ENCODE results near the gene CHAD. TPM values are rescaled to one million over a fixed set of nuclear protein-coding genes. Genes with fewer than 3 reads are reported as not detected.

CHAD gene
- total RNA-seq, 3 donors from 2014 or later = 2.3 to 5.6 TPM; not detected in 1

GRCh38 chr17:50498021-50498874 is 29.6 kb upstream of the CHAD start:
- Histone ChIP-seq H3K36me3 (no peaks in the 10 kb centered on the region), H3K9me3 (no peaks in the 10 kb centered on the region), H3K4me3 (no peak overlapping the region), H3K4me1 (no peaks in the 10 kb centered on the region), H3K27me3 (no peaks in the 10 kb centered on the region), H3K27ac (no peak overlapping the region)
- TF ChIP-seq CTCF (IDR thresholded peaks at IDR 0.05) (no peak), POLR2AphosphoS5 (IDR thresholded peaks at IDR 0.05) (no peak), POLR2A (IDR thresholded peaks at IDR 0.05) (no peak)
- intact Hi-C loops (cut with DNase I; ENCODE audit: low total_unique reads) = no loop called here
- DNase-seq (ENCODE audit: low spot score in 2 of 2) = no peak

- H3K27me3 ChIP-seq = no peaks in the 10 kb centered on the region
Measured at GRCh38 chr17:50495918-50496317, 27.2 kb upstream of the CHAD start.

GRCh38 chr17:50495217-50495823 is 26.6 kb upstream of the CHAD start:
- H3K27ac ChIP-seq = no peak overlapping the region
- H3K4me3 ChIP-seq = no peak overlapping the region
- no peaks in the 10 kb centered on the region for H3K36me3 ChIP-seq
- H3K9me3 ChIP-seq = no peaks in the 10 kb centered on the region
- no peaks in the 10 kb centered on the region for H3K27me3 ChIP-seq
- no peaks in the 10 kb centered on the region for H3K4me1 ChIP-seq
- intact Hi-C loops (cut with DNase I; ENCODE audit: low total_unique reads) = no loop called here
- no peak for DNase-seq (ENCODE audit: low spot score in 2 of 2)
- TF ChIP-seq POLR2A (IDR thresholded peaks at IDR 0.05) (no peak), POLR2AphosphoS5 (IDR thresholded peaks at IDR 0.05) (no peak), CTCF (IDR thresholded peaks at IDR 0.05) (no peak)

More at GRCh38 chr17:50495918-50496317, 27.2 kb upstream of the CHAD start:
- TF ChIP-seq CTCF (IDR thresholded peaks at IDR 0.05) (no peak), POLR2A (IDR thresholded peaks at IDR 0.05) (no peak), POLR2AphosphoS5 (IDR thresholded peaks at IDR 0.05) (no peak)
- no peaks in the 10 kb centered on the region for H3K36me3 ChIP-seq
- H3K4me3 ChIP-seq = no peak overlapping the region
- no peaks in the 10 kb centered on the region for H3K9me3 ChIP-seq
- no peaks in the 10 kb centered on the region for H3K4me1 ChIP-seq
- no peak for DNase-seq (ENCODE audit: low spot score in 2 of 2)
- intact Hi-C loops (cut with DNase I; ENCODE audit: low total_unique reads) = no loop called here
- H3K27ac ChIP-seq = no peak overlapping the region

- Histone ChIP-seq H3K9me3 (no peaks in the 10 kb centered on the region), H3K36me3 (no peaks in the 10 kb centered on the region), H3K4me3 (no peak overlapping the region), H3K4me1 (no peaks in the 10 kb centered on the region), H3K27me3 (no peaks in the 10 kb centered on the region), H3K27ac (no peak overlapping the region)
- DNase-seq (ENCODE audit: low spot score in 2 of 2) = no peak
- TF ChIP-seq POLR2AphosphoS5 (IDR thresholded peaks at IDR 0.05) (no peak), POLR2A (IDR thresholded peaks at IDR 0.05) (no peak), CTCF (IDR thresholded peaks at IDR 0.05) (no peak)
- intact Hi-C loops (cut with DNase I; ENCODE audit: low total_unique reads) = no loop called here
Measured at GRCh38 chr17:50493744-50494143, 25.1 kb upstream of the CHAD start.

GRCh38 chr17:50492214-50492613 is 23.5 kb upstream of the CHAD start:
- no peak for TF ChIP-seq CTCF (IDR thresholded peaks at IDR 0.05)
- TF ChIP-seq POLR2AphosphoS5 (IDR thresholded peaks at IDR 0.05) = no peak
- no peak for TF ChIP-seq POLR2A (IDR thresholded peaks at IDR 0.05)
- intact Hi-C loops (cut with DNase I; ENCODE audit: low total_unique reads) = no loop called here
- H3K4me3 ChIP-seq = no peak overlapping the region
- H3K4me1 ChIP-seq = no peaks in the 10 kb centered on the region
- H3K9me3 ChIP-seq = no peaks in the 10 kb centered on the region
- no peak for DNase-seq (ENCODE audit: low spot score in 2 of 2)
- no peaks in the 10 kb centered on the region for H3K27me3 ChIP-seq
- no peaks in the 10 kb centered on the region for H3K36me3 ChIP-seq
- H3K27ac ChIP-seq = no peak overlapping the region
